Measurements from ENCODE around the gene SEZ6L.

The SEZ6L gene

DNA sequence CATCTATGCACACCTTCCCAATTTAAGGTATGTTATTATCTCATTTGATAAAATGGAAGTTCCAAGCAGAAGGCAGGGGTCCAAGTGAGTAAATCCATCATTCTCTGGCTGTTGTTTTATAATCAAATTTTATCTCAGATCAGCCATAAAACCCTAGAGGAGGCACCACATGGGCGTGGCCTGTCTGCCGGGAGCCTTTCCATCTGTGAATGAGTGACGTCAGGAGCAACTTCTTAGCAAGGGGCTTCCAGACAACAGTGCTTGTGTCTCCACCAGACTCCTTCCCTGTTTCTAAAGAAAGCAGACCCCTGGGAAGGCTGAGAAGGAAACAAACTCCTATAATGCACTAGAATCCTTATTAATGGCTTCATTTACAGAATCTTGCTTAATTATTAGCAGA lies 13.5 kb downstream of the SEZ6L start:
- DNase-seq = no peak

- no peak for DNase-seq
Observed at GRCh38 chr22:26185190-26185589, 15.9 kb downstream of the SEZ6L start.

DNA sequence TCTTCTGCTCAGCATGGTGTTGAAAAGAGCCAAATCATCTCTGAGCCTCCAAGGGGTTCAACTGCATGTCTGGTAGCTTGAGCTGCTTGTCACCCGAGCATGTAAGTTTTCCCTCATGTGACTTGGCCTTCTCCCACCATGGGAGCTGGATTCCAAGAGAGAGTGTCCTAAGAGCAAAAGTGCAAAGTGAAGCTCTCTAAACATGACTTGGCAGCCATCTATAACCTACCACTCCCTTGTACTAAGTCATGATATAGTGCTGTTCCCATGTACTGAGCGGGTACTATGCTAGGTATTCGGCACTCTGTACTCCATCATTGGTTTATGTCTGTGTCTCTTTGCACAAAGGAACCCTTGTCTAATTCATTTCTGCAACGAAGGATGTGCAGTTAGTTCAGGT lies 19.1 kb downstream of the SEZ6L start:
- DNase-seq = no peak

DNA sequence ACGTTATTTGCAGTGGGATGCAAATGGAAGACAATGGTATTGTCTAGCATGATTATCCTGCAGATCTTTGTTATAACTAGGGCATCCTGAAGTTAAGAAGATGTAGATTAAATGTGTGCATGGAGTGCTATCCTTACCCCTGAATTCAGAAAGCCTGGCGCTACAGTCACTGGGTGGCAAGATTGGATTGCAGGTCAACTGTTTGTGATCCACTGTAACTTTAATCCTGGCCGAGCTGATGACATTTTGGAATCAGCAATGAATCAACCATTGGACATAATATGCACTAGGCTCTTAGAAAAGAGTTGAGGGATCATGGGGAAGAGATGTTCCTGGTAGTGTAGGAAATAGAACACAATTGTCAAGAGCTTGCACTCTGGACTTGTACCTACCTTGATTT lies 25.1 kb downstream of the SEZ6L start:
- DNase-seq = no peak

DNA sequence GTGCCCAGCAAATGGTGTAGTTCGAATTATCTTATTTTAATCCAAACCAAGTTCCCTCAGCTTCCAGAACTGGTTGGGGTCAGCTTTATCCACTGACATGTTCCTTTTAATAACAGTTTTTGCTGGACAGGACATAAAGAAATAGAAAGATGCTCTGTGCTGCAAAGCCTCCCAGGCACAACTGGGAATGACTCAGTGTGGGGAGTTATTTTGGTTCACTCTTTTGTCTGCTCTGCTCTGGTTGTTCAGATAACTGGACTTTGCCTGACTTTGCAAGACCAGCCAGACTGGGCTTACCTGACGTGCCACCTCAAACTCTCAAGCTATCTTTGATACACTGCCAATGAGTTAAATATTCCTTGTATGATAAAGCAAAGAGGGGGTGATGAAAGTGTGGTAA lies 25.6 kb downstream of the SEZ6L start:
- DNase-seq = no peak

- DNase-seq = no peak
Observed at GRCh38 chr22:26196657-26197056, 27.4 kb downstream of the SEZ6L start.

- DNase-seq = no peak
Observed at GRCh38 chr22:26197425-26197824, 28.2 kb downstream of the SEZ6L start.

GRCh38 chr22:26199665-26200064 lies 30.4 kb downstream of the SEZ6L start:
- DNase-seq = no peak

DNA sequence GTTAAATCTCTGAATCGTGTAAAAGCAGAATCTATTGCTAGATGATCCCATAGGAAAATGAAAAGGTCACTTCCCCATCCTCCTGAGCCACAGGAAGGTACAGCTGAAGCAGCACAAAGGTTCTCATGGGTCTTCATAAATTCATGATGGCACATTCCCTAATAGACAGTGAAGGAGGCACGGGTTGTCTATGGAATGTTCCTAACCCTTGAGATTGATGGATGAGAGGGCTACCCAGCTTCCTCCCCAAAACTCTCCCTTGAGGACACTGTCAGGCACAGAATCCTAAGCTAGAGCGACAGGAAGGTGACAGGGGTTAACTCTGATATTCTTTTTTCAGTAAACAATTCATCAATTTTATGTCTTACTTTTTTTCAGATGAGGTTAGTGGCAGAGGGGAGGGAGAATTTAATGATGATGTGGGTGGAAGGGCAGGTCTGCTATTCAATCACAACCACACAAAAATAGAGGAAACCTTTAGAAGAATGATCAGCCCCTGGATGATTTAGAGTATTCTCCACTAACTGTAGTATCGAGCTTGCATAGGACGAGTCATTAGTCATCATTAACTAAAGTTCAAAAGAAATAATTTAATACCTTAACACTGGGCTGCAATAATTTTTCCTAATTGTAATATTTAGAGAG lies 33.1 kb downstream of the SEZ6L start:
- no peak for DNase-seq

GRCh38 chr22:26205494-26205893 lies 36.2 kb downstream of the SEZ6L start:
- no peak for DNase-seq

DNA sequence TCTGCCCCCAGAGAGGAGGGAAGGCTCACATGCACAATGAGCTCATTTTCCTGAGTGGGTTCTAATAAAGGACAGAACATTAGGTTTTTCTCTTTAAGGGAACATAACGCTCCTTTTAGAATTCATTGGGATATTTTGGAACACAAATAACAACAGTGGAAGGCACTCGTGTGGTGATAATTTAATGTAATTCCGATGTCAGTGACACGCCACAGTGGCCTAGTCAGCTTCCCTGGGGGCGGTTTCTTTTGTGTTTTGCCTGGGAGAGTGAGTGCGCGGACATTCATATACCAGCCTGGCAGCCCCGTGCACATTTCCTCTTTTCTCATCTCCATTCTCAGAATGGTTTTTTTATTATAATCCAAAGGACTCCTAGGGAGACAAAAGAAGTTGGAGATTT lies 41.1 kb downstream of the SEZ6L start:
- DNase-seq = no peak

GRCh38 chr22:26213826-26214225 lies 44.6 kb downstream of the SEZ6L start:
- DNase-seq = no peak

- no peak for DNase-seq
Observed at GRCh38 chr22:26214466-26214865, 45.2 kb downstream of the SEZ6L start.

DNA sequence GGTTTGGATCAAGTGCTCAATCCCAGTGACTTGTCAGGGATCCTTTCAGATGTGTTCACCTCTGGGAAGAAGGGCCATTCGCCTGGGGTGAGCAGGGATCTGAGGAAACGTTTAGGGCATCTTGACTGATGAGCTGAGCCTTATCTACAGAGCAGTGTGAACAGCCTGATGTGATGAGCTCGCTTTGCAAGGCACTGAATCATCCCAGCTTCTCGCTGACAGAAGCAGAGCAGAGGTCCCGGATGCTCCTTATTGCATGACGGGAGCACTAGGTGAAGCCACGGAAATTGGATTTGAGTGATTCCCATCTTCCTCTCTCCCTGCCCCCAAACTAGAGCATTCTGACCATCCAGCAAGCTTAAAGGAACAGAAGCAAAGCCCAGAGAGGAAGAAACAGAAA lies 46.5 kb downstream of the SEZ6L start:
- no peak for DNase-seq

DNA sequence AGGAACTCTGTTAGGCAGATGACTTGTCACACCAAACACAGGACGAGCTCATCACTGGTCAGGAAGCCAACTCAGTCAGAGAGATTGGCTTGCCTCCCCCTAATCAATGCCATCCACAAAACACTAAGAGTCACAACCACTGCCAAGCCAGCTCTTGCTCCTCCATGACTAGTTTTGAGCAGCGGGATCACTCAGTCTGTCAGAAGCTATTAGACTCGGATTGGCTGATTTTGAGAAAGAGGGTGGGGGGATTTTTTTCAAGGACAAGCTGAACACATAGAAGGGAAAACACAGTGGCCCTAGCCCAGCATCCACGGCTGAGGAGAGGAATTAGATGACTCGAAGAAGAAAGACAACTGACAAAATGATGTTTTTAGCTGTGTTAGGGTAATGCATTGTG lies 55.9 kb downstream of the SEZ6L start:
- no peak for DNase-seq

DNA sequence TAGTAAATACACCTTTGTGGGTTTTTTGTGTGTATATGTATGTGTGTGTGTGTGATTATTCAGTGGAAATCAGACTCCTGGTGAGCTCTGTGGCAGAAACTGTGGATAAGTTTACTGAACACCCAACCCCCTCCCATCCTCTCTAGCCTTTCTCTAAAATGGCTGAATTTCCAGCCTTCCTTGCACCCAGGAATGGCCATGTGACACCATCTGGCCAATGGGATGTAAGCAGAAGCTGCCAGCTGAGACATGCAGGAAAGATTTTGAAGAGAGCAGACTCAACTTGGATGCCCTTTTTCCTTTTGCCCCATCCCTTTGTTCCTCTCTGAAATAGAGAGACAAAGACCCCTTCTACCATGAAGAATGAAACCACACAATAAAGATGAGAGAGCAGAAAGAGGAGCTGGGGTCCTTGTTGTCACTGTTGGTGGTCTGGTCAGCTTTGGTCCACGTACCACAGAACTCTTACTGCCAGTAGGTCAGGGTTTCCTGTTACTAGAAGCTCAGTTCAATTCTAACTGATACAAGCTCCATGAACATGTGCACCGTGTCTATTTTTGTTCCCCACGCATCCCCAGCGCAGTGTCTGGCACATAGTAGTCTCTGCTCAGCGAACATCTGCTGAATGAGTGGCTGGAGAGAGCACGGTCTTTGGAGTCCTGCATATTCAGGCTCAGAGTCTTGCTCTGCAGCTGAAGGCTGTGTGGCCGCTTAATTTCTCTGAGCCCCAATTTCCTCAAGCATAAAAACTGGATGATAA lies 57.5 kb downstream of the SEZ6L start:
- DNase-seq = no peak

- DNase-seq = no peak
Observed at GRCh38 chr22:26229910-26230309, 60.6 kb downstream of the SEZ6L start.

DNA sequence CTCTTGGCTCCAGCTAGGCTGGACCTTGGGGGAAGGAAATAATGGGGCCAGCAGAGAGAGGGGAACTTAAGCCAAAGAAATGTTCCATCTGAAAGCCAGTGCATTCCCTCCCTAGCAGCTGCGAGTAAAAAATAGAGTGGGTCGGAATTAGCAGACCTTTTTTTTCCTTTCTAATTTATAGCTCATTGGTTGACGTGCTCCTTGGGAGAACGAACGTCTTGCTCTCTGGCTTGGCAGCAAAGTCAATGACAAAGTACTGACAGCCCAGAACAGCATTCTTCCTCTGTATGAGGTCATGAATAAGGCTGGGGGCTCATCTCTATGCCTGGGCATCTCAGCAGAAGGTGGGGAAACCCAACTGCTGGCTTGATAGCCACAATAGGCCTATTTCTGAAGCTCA lies 65.0 kb downstream of the SEZ6L start:
- DNase-seq = no peak

DNA sequence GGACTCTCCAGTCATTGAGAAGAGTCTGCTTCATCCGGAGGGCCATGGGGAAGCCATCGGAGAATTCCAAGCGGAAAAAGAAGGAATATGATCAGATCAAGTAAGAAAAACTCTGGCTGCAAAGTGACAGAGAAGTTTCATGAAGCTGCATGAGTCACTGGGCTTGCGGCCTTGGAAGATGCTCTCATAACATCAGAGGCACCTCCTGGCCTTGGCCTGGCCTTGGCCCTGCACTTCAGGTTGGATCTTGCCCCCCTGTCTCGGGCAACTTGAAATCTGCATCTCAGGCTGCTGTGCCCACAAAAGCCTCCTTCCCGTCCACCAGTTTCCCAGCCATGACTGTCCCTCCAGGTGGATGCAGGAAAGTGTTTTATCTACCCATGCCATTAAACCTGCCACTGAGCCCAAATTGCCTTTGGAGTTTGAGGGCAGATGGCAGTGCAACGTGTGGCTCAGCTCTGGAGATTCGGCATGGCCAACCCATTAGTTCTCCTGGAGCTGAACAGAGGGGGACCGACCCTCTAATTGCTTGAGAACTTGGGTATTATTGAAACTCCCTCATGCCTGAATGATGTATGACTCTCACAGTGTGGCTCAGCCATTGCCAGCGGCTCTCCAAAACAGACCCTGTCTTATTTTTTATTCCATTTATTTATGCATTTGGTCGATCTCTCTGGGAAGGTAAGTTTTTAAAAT lies 66.7 kb downstream of the SEZ6L start:
- no peak for DNase-seq

DNA sequence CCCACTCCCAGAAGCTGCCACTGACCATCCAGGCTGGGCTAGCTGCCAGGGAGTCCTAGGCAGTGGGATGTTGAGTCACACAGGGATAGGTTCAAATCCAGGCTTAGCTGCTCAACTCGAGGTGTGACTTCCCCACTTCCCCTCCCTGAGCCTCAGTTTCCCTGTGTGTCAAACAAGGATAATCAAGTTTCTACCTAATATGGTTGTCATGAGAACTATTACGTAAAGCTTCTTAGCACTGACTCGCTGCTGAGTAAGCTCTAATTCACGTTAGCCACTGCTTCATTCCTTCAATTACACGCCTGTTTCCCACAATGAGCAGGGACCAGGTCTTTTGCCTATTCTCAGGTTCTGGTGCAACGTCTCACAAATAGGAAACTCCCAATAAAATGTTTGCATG lies 67.7 kb downstream of the SEZ6L start:
- DNase-seq = no peak

GRCh38 chr22:26238596-26238995 lies 69.3 kb downstream of the SEZ6L start:
- no peak for DNase-seq

GRCh38 chr22:26239581-26239980 lies 70.3 kb downstream of the SEZ6L start:
- DNase-seq = no peak

DNA sequence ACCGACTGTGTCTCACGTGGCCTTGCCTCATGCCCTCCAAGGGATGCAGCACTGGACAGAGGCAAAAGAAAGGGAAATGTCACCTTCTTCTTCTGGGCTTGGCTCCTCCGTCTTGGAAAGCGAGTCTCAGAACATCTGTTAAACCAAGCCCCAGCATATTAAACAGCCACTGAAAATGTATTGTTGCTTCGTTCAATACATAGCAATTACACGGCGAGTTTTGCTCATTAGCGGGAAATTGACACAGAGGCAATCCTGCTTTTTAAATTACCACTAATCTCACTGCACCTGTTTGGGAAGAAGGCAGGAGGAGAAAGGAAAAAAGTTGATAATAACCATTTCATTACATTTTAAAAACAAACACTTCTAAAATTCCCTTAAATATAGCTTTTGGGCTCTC lies 72.1 kb downstream of the SEZ6L start:
- no peak for DNase-seq

- no peak for DNase-seq
Observed at GRCh38 chr22:26245001-26245400, 75.7 kb downstream of the SEZ6L start.
